ENCODE results near the gene MGRN1.

MGRN1 gene

GRCh38 chr16:4663465-4663776, 38.8 kb downstream of the MGRN1 start:
- no peak for DNase-seq (ENCODE audit: low read depth in 2 of 2)
- no peak overlapping the region for H3K4me3 ChIP-seq (replicated peaks in 1 of 2; ENCODE audit: low read depth in 2 of 2, low read length in 2 of 2)
- no peak for TF ChIP-seq CTCF (IDR thresholded peaks at IDR 0.05; ENCODE audit: low read depth, low read length)

- H3K4me3 ChIP-seq (replicated peaks in 1 of 2; ENCODE audit: low read depth in 2 of 2, low read length in 2 of 2), result no peak overlapping the region
- TF ChIP-seq CTCF (IDR thresholded peaks at IDR 0.05; ENCODE audit: low read depth, low read length), result no peak
- DNase-seq (ENCODE audit: low read depth in 2 of 2), result no peak
Observed at GRCh38 chr16:4663777-4664465, 39.3 kb downstream of the MGRN1 start.

- no peak overlapping the region for H3K4me3 ChIP-seq (replicated peaks in 1 of 2; ENCODE audit: low read depth in 2 of 2, low read length in 2 of 2)
- peak in 1 of 2 donors; percentile 57 for DNase-seq (ENCODE audit: low read depth in 2 of 2)
Observed at GRCh38 chr16:4664538-4665418, 40.2 kb downstream of the MGRN1 start.

GRCh38 chr16:4666537-4667202, 42.0 kb downstream of the MGRN1 start:
- no peak for TF ChIP-seq CTCF (IDR thresholded peaks at IDR 0.05; ENCODE audit: low read depth, low read length)
- no peak overlapping the region for H3K4me3 ChIP-seq (replicated peaks in 1 of 2; ENCODE audit: low read depth in 2 of 2, low read length in 2 of 2)
- no peak for DNase-seq (ENCODE audit: low read depth in 2 of 2)

More at GRCh38 chr16:4664538-4665418, 40.2 kb downstream of the MGRN1 start:
- no peak for TF ChIP-seq CTCF (IDR thresholded peaks at IDR 0.05; ENCODE audit: low read depth, low read length)

GRCh38 chr16:4667203-4667963, 42.8 kb downstream of the MGRN1 start:
- DNase-seq (ENCODE audit: low read depth in 2 of 2), result no peak
- no peak for TF ChIP-seq CTCF (IDR thresholded peaks at IDR 0.05; ENCODE audit: low read depth, low read length)
- H3K4me3 ChIP-seq (replicated peaks in 1 of 2; ENCODE audit: low read depth in 2 of 2, low read length in 2 of 2), result no peak overlapping the region

GRCh38 chr16:4668313-4668960, 43.8 kb downstream of the MGRN1 start:
- no peak for DNase-seq (ENCODE audit: low read depth in 2 of 2)
- no peak overlapping the region for H3K4me3 ChIP-seq (replicated peaks in 1 of 2; ENCODE audit: low read depth in 2 of 2, low read length in 2 of 2)
- no peak for TF ChIP-seq CTCF (IDR thresholded peaks at IDR 0.05; ENCODE audit: low read depth, low read length)
